Thyroid gland (tissue), 4 donors: ENCODE data around the gene TNFAIP8L2.

ENCODE experiments used
- CTCF ChIP-seq, 6 experiments: fragments of 200-600 bp in 3 of 6; fragments of 450-650 bp in 3 of 6; sonication (generic) in 3 of 6; IDR thresholded peaks; one replicate each; pipeline ENCODE4 v1.5.1; 2016 to 2019; ENCODE audit warnings: antibody characterized with exemption in 6 of 6, mild to moderate bottlenecking in 2 of 6, inconsistent platforms in 1 of 6, moderate library complexity in 1 of 6
- POLR2A ChIP-seq, 2 donors: fragments of 450-650 bp; IDR thresholded peaks; one replicate each; pipeline ENCODE4 v1.6.1; 2017; ENCODE audit warnings: antibody characterized with exemption in 2 of 2, mild to moderate bottlenecking in 2 of 2, moderate library complexity in 1 of 2

GRCh38 chr1:151158326-151158725 lies 1.9 kb downstream of the TNFAIP8L2 start:
- TF ChIP-seq POLR2A (IDR thresholded peaks at IDR 0.05) = no peak
- no peak for TF ChIP-seq CTCF (IDR thresholded peaks at IDR 0.05)
